Left forelimb (tissue), 1 donor: Measurements from ENCODE around the gene FAM47E.

ENCODE experiments used
- DNase-seq: peaks from one replicate; pipeline ENCODE4 v3.0.0-alpha.2; 2018; ENCODE audit warnings: low spot score

The FAM47E gene, protein sequence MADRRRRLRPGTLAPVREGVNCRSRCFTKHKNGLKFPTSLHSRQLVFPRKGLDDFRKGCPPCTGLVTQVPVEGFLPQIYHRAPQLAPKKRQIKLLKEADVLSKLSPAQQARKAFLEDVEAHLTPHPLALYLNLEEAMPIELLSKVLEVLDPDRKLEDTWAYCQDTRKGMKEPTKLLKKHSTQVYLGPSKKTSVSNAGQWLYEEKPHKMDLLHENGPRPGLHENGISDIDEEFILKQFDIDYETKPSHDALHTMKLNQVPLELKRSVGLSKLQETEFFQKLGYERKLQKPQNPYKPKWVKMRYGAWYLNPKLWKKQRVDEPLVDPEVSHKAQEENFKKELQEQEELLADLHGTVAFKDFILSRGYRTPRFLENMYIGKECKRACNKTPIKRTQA

DNA sequence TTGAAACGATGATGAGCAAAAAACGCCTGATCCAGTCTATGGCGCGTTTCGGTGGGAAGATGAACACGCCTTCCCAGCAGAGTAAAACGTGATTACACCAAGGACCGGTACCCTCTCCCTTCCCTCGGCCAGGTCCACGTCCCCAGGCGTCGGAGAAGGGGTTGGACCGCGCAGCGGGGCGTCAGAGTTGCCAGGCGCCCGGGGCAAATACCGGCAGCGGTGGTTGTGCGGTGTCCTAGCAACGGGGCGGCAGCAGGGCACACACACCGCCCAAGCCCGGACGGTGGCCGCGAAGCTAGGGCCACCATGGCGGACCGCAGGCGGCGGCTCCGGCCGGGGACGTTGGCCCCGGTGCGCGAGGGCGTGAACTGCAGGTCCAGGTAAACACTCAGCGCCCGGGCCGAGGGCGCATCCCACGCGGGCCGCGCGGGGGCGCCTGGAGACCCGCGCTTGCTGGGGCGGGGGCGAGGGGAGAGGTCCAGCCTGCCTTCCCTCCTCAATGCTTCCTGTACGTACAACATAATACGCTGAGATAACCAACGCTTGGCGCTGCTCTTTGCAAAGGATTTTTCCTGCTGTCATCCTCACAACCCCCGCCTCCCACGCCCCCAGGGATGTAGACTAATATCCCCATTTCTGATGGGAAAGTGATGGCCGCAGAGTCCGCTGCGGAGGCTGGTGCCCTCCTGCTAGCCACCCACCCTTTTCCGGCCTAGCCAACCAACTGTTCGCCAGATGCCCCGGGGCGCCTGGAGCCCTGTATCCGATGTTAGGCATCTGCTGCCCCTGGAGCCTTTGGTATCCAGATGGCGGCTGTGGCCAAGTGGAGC is at the start of gene FAM47E:
Gene FAM47E, plus strand, starts transcription at position 281 of the 830 bp plus-strand sequence. Its CDS starts 26 bp downstream, at position 307.
- DNase-seq, result peak; percentile 76

DNA sequence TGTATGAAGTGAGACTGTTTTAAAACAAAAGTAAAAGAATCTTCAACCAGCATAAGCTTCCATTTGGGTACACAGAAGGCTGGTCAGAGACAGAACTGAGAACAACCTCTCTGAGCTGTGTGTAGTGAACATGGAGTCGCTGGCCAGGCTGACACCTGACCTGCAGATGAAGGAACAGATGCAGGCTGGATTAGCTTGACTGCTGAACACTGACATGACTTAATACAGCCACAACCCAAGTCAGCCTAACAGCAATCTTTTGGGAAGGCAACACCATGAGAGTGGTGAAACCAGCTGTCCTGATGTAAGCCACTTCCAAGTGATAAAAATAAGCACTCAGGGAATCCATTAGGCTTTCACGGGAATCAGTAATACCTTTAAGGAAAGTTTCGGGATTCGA is 48.0 kb upstream of the FAM47E start:
- DNase-seq, result no peak

DNA sequence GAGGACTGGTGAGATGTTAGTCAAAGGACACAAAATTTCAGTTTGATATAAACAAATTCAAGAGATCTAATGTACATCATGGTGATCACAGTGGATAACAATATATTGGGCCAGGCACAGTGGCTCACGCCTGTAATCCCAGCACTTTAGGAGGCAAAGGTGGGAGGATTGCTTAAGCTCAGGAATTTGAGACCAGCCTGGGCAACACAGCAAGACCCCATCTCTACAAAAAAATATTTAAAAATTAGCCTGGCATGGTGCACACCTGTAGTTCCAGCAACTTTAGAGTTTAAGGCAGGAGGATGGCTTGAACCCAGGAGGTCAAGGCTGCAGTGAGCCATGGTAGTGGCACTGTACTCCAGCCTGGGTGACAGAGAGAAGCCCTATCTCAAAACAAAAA is 46.6 kb upstream of the FAM47E start:
- DNase-seq, result no peak

DNA sequence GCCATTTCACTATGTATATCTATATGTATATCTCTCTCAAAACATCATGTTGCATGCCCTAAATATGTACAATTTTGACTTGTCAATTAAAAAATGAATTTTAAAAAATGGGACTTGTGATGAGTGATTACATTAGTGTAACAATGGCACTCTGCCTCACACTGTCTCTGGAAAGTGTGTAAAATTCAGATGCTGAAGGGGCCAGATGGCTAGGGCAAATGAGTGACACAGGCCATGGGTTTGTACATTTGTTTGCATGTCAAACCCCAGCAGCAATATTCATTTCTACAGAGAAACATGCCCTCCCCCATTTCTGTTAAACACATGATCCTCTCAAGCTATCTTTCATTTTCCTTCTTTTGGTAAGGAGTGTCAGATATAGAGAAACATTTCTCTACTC is 46.0 kb upstream of the FAM47E start:
- DNase-seq, result no peak

DNA sequence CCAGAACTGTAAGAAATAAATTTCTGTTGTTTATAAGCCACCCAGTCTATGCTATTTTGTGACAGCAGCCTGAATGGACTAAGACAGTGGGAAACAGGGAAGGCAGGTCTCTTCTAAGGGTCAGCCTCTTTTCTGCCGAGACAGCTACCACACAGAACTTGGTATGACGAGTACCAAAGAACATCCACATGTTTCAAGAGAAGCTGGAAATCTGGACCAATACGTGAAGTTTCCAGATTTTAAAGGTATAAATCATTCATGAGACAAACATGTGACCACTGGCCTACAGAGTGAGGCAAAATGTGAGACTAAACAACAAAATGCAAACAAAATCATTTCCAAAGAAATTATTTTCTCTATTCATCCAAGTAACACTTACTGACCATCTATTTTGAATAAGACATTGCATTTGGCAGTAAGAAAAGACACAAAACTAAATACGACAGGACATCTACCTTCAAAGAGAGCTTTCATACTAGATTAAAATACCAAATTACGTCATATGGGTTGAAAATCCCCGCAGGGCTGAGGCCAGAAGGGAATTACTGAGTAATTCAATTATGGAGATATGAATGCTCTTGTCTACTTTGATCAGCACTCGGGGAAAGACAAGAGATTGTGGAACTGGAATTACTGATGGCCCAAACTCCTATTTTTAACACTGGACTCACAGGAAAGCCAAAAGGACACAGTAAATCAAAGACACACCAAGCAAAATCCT is 45.1 kb upstream of the FAM47E start:
- no peak for DNase-seq

DNA sequence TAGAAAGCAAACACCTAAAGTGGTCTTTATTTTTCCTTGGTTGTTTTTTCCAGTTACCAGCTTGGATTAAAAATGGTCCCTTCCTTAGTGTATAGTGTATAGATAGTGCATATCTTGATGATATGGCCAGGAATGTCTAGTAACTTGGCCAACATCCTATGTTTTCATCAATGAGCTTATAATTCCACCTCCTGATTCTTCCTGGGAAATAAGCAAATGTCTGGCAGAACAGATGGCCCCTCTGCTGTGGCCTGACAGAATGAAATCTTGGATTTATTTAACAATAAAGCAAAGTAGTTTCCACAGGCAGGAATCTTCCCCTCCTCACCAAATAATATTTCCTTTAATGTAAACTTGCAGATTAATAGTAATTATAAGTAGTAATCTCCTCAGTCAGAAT is 44.0 kb upstream of the FAM47E start:
- no peak for DNase-seq

DNA sequence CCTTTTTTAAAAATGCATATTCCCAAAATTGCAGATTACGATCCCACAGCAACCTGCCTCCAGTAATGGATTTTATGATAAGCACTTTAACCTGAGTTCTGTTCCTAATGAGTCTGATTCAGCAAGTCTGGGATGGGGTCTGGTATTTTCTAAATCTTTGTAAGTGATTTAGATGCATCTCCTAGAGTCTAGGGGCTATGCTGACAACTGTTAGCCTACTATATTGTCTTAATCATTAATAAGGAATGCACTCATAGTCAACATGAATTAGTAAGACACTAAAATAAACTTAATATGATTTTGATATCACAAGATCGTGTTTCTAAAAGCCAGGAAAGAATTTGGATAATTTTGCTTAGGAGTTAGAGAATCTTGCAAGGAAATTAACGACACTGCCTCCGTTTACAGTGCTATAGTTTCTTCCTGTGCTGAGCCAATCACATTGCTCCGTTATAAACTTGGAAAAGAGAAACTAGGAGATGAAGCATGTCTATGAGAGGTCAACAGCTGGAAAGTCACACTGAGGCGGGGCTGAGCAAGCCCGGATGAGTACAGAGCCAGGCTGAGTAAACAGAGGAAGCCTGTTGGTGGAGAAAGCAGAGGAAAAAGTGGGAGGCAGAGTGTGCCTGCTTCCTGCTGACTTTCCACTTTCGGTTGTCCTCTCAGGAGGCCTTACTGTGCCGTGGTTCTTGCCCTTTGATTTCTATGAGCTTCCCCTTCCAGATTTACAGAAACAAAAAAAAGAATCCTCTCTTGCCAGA is 43.3 kb upstream of the FAM47E start:
- no peak for DNase-seq

DNA sequence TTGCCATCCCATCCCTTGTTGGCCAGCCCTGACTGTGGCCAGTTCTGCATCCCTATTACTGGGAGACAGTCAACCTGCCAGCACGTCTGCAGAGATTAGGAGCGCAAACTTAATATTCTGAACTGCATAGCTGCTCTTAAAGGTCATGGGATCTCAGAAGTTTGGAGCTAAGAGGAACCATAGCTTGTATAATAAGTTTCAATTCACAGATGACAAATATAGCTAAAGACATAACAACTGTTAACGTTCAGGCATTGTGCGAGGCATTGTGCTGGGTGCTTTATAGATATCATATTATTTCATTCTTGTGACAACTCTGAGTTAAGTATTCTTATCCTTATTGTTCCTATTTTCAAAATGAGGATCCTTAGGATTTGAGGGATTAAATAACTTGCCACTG is 41.6 kb upstream of the FAM47E start:
- DNase-seq, result no peak

DNA sequence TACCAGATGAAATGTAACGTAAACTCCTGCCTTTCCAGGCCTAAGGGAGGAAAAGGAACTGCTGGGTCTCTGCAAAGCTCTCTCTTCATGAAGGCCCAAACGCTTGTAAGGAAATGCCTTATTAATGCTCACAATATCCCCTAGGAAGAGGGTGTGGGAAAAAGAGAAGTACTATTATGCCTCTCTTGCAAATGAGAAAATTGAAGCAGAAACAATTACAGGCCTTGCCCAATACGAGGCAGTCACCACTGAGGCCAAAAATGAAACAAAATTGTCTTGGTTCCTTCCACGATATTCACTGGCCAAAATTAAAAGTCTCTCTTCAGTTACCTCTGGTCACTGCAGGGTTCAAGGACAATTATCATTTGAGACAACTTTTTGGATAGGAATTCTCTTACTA is 41.1 kb upstream of the FAM47E start:
- DNase-seq, result no peak

DNA sequence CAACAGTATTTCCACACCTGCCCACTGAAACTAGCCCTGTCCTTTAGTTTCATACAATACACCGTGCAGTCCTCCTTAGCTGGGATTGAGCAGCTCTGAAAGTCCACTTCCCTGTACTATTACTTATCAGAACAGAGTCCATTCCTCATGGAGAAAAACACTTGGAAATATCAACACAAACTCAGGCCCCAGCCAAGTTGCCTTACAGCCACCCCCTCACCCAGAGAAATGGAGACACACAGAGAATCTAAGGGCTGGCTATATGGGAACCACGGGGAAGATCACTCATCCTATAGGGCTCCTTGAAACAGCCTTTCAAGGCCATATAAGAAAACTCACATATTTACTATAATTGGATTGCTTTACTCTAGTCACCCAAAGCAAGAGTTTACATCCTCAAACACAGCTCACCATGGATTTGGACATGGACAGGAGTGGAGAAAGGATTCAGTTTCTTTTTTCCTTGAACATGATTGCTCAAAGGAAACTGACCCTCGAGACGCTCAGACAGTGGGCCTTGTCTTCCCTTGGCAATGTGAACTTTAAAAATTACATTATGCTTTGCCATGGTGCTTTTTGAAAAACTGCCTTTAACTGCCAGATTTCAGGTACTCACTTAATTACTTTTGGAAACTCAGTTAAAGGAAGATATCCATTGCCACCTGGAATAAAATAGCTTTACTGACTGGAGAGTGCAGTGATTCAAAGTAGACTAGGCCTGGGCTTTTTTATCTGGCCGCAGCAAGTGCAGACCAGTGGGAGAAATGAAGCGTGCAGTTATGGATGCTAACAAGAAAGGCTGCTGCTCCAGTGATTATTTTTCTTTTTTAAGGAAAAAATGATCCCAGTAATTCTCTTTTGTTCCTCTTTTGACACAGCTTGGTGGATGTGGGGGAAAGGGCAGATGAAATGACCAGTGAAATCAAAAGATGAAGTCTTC is 39.5 kb upstream of the FAM47E start:
- no peak for DNase-seq

DNA sequence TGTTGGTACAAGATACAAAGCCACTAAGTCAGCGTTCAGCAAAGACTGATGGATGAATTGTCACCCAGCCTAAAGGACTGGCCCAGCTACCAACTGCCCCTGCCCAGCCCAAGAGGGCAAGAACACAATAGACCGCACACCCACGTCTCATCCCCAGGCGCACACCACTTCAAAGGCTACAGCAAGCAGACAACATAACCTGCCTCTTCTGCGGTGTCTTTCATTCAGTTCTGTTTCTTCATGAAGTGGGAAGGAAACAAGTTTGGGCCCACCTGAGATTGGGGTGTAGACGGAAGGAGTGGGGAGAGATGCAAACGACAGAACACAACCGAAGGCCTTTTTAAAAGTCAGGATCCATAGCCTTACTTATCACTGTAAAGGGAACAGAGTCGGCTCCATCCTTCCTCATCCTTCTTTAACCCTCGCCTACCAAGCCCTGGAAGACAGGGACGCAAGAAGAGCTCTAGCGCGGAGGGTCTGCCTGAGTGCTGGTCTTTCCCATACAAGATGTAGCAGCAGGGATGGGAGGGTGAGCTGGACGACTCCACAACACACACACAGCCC is 38.6 kb upstream of the FAM47E start:
- no peak for DNase-seq

DNA sequence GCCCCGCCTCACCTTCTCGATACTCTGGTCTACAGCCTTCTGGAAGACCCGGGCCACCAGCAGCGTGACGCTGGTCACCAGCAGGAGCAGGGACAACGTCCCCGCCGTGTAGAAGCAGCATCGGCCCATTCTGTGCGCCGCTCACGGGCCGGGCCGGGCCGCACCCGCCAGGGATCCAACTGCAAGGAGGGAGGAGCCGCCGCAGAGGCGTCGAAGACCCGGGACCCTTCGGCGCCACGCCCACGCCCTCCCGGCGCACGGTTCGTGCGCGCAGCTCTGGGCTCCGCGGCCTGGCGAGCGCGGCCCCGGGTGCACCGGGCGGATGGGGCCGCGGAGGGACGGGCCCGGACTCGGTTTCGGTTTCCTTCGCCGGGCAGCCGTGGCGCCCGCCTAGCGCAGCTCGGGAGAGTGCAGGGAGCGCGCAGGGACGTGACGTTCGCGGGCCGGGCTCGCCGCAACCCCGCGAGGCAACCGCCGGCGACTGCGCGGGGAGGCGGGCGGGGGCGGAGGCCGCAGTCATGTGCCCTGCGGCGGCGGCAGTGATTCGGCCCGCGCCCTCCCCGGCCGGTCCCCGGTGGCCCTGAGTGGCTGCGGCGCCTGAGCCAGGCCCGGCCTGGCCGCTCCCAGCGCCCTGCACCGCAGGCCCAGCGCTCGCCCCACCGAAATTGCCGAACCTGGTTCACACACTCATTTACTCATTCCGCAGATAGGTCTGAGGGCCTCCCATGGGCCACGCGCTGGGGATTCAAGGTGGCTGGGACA is 37.9 kb upstream of the FAM47E start, which contains the start of gene SCARB2:
Gene SCARB2, minus strand, starts transcription at position 410 of the 762 bp plus-strand sequence. Its CDS starts 281 bp downstream, at position 129.
- peak; percentile 90 for DNase-seq

DNA sequence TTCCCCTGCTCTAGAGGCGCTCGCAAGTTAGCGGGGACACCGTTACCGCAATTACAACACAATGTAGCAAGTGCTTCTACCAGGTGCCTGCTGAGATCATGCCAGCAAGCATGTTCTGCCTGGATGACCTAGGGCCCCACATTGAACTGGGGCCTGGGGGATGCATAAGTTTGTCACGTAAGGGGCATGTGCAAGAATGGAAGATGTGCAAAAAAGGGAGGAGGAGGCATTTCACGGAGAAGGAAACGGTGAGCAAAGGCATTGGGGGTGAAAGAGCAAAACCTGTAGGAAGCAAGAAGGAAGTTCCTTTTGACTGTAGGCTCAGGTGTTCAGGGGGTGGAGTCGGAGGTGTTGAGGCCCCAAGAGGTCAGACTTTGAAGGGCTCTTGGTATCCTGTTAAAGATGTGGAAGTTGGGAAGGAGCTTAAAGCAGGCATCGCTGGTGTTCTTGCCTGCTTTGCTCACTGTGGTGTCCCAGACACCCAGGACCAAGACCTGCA is 37.3 kb upstream of the FAM47E start:
- DNase-seq, result no peak

DNA sequence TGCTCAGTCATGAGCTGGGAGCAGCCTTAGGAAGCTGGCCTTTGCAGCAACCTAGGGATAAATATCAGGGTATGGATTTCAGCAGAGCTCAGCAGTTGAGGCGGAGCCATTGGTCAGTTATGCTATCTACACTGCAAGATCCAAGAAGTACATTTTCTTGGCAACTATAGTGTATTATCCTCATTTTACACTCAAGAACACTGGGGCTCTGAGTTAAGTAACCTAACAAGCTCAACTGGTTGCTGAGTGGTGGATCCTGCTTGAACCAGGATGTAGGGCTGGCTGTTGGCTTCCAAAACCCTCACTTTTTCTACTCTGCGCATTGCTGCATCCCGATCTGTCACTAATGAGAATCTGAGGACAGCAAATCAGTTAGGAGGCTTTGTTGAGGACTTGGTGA is 36.4 kb upstream of the FAM47E start:
- DNase-seq, result no peak

DNA sequence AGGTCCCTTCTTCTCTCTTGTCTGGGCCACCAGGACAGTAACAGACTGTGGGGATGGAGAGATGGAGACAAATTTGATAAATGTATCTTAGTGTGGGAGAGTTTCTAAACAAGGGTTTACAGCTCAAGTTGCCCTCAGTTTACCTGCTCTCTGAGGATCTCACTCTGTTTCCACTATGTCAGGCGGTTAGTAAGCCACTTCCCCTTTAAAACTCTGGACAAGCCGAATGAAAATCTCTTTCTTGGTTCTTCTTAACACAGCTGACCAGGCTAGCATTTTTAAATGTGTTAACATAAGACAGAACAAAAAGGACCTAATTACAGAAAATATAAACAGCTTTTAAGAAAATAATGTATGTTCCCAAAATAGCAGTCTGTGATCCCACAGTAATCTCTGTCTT is 35.0 kb upstream of the FAM47E start:
- DNase-seq, result no peak

DNA sequence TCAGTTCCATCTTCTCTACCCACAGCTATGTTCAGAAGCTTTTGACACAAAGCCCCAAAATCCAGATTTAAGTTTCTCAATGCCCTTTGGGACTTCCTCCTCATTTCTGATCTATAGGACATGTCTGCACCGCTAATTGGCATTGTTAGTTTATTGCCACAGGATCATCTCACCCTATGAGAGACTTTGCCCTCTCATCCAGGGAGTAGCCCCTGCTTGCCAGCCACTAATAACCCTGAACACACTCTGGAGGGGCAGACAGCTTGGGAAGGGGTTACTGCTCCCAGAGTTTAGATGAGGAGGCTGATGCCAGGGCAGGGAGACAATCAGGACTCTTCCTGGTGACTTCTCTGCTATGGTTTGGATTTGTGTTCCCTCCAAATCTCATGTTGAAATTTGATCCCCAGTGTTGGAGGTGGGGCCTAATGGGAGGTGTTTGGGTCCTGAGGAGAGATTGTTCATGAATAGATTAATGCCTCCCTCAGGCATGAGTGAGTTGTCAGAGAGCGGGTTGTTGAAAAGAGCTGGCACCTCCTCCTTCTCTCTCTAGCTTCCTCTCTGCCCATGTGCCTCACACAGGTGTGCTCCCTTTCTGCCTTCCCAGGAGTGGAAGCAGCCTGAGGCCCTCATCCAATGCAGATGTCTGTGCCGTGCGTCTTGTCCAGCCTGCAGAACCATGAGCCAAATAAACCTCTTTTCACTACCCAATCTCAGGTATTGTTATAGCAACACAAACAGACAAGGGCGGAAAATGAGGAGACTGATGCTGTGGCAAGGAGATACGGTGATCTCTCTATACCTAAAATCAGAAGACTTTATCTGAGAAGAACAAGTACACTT is 34.3 kb upstream of the FAM47E start:
- DNase-seq, result no peak

DNA sequence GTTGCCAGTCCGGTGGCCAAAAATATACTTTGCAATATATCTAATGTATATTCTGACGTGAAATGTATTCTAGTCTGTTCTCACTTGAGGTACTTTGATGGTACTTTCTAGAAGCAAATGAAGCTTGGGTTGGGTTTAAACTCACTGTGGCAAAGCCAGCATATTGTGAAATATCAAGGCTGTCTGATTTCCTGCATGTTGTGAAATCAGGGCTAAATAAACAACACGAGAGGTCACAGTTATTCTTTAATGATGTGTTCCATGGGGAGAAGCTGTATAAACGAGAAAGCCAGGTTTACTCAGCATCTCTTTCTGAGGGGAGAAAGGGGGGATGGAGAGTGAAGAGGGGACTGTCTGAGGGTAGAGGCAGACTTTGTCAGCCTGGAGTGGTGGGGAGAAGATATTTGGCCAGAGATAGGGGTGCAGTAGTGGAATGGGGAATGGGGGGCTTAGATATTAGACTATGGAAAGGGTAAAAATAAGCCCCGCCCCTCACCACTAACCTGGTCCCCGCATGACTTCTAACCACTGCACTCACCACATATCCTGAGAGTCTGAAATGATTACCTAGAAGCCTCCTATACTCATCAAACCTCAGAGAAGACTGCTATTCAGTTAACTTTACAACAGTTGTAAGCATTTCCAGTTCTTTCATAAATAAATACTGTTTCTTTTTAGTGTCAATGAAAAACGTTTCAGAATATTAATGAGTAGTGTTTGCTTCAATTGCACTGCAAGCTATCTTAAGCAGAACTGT is 32.0 kb upstream of the FAM47E start:
- DNase-seq, result no peak

DNA sequence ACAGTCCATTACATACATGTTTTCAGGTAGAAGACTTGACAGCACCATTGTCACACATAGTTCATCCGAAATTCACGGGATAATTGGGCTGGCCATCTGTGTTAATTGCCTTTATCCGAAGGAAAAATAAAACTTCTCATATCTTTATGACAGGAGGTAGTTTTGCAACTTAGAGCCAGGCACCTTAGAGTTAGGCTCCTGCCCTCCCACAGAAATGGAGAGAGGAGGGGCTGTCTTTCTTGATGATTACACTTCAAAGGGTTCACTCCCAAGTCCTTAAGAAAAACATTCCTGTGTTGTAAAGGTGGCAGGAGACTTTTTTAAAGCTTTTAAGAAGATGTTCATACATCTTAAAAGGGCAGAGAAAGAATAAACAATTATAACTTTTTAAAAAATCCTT is 27.4 kb upstream of the FAM47E start:
- DNase-seq, result no peak
